ENCODE measurements around the gene OTOF. TPM values are rescaled to one million over a fixed set of nuclear protein-coding genes. Genes with fewer than 3 reads are reported as not detected.
"Not testable (repeated sequence)": the region's sequence is repeated elsewhere in the genome, so short reads cannot be mapped to it uniquely, and the experiment has no call there.

OTOF gene
- polyA plus RNA-seq, 3 donors, result 0.05 to 0.56 (median 0.19) TPM

DNA sequence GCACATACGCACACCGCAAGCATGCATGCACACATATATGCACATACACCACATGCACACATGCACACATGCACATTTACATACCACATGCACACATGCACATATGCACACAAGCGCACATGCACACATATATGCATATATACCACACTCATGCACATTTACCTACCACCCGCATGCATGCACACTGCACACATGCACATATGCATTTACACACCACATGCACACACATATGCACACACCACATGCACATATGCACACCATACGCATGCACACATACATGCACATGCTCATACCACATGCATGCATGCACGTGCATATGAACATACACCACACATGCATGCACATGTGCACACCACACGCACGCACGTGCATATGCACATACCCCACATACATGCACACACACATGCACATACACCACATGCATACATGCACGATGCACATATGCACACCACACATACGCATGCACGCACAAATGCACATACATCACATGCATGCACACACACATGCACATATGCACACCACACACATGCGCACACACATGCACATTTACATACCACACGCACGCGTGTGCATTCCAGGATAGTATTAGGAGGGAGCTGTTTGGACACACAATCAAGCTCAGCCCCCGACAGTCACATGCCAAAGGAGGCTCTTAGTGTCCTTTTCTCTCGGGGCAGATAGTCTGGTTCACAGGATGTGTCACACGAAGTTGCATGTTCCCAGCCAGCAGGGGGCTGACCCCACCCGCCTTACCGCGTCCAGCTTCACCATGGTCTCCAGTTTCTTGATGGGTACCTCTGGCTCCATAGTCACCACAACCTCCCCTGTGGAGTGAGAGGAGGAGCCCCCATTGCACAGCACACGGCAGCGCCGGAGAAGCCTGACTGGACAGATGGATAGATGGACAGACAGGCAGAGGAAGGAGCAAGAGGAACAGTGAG lies 5.9 kb downstream of the OTOF start:
- WGBS, 3 donors, result 86 to 87% (median 86%) methylated on average over 25 of the region's 25 CpGs
- no peak overlapping the region for H3K27ac ChIP-seq (ENCODE audit: low read depth, low read length)

DNA sequence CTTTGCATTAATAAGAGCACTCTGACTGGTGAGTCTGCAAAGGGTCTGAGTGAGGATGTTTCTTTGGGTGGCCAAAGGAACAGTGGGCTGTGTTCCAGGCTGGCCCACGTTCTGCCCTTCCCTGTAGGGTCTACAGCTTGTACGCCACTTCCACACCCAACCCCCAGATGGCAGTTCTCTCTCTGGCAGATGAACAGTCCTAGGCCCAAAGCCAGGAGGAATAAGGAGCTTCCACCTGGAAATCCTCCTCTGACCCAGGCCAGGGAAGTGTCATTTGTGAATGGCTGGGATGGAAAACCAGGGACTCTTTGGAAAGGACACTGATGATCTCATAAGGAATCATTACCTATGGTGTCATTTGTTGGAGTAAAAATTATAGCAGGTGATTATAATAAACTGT lies 6.6 kb downstream of the OTOF start:
- no peak overlapping the region for H3K27ac ChIP-seq (ENCODE audit: low read depth, low read length)

DNA sequence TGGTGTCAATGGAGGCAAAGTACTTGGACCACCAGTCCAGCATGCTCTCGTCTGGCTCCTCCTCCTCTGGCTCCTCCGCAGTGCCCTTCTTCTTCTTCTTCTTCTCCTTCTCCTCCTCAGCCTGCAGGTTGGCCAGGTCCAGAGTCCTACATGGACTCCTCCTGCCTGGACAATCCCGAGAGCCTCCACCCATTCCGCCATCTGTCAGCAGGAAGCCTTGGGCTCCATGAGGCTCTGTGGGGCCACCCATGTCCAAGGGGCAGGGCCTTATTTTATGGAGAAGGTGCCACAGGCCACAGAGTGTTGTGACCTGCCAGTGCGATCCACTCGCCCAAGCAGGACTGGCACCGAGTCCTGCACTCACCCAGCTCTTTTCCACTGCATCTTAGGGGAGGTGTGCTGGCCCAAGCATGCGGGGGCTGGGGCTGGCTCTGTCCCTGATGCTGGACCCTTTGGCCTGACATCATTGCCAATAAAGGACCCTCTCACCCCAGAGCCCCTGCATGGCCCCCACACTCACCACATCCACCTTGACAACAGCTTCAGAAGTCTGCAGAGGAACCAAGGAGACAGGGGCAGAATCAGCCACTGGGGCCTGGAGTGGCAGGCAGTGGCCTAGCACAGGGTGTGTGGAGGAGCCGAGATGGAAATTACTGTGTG lies 7.2 kb downstream of the OTOF start:
- H3K27ac ChIP-seq (ENCODE audit: low read depth, low read length), result no peak overlapping the region
- 89 to 94% (median 92%) methylated on average over 9 of the region's 9 CpGs for WGBS, 3 donors

More for the DNA sequence above, 6.6 kb downstream of the OTOF start:
- 46 to 60% (median 49%) methylated on average over 2 of the region's 2 CpGs for WGBS, 3 donors

DNA sequence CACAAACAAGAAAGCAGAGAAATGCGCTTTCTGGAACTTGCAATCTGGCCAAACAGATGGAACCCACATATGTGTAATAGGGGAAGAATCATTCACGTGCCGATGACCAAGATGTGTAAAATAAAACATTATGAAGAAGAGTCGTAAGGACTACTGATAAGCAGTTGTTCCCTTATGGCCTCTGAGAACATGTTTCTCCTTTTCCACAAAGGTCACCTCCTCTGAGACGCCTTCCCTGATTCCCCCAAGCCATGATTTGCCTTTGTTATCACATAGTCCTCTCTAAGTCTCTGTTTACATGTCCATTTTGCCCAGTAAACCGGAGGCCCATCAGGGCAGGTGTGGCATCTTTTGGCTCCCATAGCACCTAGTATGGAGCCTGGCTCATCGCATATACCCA lies 8.0 kb downstream of the OTOF start:
- WGBS, 3 donors, result 89 to 96% (median 93%) methylated on average over 7 of the region's 7 CpGs
- no peak overlapping the region for H3K27ac ChIP-seq (ENCODE audit: low read depth, low read length)

DNA sequence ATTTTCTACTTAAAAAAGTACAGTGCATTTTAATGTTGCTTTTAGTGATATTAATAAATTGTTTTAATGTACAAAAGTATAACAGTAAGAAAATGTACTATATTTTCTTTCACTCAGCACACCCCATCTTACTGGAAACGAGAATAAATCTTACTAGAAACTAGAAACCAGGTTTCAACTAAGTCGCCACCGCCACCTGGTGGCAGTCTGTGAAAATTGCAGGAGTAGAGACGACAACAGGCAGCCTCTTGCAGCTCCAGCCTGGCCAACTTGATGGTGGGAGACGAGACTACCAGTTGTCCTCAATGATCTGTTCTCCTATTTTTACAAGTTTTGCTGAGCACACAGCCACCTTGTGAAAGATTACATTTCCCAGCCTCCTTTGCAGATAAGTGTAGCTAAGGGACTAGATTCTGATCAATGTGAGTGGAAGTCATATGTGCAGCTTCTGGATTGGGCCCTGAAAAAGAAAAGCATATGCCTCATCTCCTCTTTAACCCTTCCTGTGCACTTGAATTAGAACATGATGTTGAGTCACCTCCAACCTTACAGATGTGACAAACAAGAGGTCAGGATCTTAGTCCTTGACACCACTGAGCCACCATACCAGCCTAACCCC lies 8.7 kb downstream of the OTOF start:
- H3K27ac ChIP-seq (ENCODE audit: low read depth, low read length), result no peak overlapping the region
- 18 to 21% (median 20%) methylated on average over 5 of the region's 5 CpGs for WGBS, 3 donors

DNA sequence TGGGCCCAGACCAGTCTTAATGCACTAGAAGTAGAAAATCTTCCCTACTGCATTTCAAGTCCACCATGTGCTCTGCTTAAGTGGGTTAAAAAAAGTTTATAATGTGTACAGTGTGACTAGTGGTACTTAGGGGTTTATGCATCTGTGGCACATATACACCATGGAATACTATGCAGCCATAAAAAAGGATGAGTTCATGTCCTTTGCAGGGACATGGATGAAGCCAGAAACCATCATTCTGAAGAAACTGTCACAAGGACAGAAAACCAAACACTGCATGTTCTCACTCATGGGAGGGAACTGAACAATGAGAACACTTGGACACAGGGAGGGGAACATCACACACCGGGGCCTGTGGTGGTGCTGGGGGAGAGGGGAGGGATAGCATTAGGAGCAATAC lies 9.4 kb downstream of the OTOF start:
- H3K27ac ChIP-seq (ENCODE audit: low read depth, low read length), result not testable (repeated sequence)
- WGBS, 3 donors, result 91 to 100% (median 95%) methylated on average over 1 of the region's 1 CpG

DNA sequence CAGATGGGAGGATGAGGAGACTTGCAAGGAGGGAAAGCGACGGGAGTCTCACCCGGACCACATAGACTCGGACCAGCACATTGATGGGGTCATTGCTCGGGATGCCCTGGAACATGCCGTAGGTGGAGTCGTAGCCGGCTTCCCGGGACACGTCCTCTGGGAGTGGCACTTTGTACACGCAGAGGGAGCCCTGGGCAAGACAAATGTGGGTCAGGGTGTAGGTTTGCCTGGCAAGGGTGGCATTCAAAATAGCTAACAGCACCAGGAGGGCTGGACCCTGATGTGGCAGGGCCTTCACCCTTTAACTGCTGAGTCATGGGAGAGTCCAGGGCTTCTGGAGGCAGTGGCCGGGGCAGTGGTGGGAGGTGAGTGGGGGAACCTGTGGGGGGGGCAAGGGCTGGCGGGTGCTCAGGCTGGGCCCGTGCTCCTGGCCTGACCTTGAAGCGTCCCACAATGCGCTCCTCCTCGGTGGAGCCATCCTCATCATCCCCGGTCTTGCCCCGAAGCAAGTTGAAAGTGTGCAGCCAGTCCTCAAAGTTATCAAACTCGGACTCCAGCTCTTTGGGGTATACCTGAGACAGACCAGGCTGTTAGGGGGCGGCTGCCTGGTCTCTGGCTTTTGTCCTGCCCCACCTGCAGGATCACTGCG lies 11.1 kb downstream of the OTOF start:
- 83 to 90% (median 85%) methylated on average over 22 of the region's 22 CpGs for WGBS, 3 donors
- H3K27ac ChIP-seq (ENCODE audit: low read depth, low read length), result no peak overlapping the region

DNA sequence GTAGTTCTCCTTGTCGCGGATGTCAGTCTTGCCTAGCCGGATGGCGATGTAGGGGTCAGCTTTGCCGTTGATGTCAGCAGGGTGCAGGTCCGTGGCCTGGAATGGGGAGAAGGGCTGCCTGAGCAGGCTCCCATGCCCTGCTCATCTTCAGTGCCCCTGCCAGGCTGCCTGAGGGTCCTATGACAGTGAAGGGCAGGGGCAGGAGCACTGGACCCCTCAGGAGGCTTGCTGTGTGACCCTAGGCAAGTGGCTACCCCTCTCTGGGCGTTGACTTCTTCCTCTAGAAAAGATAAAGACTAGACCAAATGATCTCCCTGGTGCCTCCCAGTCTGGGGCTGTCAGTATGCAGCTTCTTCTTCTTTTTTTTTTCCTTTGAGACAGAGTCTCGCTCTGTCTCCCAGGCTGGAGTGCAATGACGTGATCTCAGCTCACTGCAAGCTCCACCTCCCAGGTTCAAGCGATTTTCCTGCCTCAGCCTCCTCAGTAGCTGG lies 11.9 kb downstream of the OTOF start:
- 87 to 88% (median 87%) methylated on average over 10 of the region's 10 CpGs for WGBS, 3 donors
- no peak overlapping the region for H3K27ac ChIP-seq (ENCODE audit: low read depth, low read length)

DNA sequence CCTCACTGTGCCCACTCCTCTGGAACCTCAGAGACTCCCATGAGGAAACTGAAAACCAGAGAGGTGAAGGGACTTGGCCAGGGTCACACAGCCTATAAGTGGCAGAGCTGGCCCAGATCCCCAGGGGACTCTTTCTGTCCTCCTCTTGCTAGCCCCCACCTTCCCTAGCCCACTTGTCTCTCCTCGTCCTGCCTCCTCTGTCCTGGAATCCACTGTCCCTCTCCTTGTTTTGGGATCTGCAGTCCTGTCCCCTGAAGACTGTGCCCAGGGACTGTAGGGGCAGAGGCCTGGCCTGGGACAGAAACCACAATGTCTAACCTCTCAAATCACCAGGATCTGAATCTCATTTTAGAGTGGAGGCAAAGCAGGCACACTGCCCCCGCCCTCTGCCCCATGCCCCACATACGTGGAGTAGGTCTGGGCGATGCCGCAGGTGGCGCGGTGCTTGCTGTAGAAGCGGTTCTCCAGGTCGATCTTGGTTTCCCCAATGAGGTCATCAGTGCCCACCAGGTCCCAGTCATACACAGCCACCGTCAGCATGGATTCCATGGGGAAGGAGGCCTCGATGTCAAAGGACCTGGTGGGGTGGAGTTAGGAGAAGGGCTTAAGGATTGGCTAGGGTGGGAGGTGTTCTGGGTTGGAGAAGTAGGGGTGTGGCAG lies 12.5 kb downstream of the OTOF start:
- 89 to 93% (median 90%) methylated on average over 11 of the region's 11 CpGs for WGBS, 3 donors
- no peak overlapping the region for H3K27ac ChIP-seq (ENCODE audit: low read depth, low read length)

DNA sequence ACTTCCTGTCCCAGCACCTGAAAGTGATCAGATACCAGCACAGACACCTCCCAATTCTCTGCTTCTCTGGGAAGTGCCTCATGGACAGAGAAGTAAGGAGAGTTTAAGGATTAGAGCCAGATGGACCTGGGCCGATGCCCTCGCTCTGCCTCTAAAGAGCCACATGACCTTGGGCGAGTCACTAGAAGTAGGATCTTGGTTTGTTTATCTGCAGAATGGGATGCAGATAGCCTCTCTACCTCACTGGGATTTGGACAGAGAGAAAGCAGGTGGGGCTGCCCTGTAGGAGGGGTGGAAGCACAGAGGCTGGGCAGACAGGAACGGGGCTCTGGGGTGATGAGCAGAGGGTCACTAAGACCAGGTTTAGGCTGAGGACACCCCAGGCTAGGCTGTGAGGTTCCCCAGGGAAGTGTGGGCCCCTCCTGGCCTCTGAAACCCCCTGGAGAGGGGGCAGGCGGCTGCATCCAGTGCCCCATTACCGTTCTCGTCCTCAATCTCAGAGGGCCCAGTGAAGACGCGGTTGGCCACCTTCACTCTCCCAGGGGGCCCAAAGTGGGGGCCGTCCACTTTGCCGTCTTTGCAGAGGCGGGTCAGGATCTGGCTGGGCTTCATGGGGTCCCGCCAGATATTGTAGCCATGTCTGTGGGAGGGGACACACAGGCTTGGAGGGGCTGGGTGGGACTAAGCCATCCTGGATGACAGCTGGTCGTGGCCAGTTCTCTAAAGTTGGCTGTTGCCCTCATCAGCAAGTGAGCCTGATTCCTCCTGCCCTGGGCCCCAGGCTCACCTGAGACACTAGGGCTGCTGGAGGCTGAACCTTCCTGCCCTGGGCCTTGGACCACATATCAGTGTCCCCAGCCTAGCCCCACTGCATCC lies 13.3 kb downstream of the OTOF start:
- WGBS, 3 donors, result 78 to 84% (median 81%) methylated on average over 14 of the region's 14 CpGs
- H3K27ac ChIP-seq (ENCODE audit: low read depth, low read length), result no peak overlapping the region

DNA sequence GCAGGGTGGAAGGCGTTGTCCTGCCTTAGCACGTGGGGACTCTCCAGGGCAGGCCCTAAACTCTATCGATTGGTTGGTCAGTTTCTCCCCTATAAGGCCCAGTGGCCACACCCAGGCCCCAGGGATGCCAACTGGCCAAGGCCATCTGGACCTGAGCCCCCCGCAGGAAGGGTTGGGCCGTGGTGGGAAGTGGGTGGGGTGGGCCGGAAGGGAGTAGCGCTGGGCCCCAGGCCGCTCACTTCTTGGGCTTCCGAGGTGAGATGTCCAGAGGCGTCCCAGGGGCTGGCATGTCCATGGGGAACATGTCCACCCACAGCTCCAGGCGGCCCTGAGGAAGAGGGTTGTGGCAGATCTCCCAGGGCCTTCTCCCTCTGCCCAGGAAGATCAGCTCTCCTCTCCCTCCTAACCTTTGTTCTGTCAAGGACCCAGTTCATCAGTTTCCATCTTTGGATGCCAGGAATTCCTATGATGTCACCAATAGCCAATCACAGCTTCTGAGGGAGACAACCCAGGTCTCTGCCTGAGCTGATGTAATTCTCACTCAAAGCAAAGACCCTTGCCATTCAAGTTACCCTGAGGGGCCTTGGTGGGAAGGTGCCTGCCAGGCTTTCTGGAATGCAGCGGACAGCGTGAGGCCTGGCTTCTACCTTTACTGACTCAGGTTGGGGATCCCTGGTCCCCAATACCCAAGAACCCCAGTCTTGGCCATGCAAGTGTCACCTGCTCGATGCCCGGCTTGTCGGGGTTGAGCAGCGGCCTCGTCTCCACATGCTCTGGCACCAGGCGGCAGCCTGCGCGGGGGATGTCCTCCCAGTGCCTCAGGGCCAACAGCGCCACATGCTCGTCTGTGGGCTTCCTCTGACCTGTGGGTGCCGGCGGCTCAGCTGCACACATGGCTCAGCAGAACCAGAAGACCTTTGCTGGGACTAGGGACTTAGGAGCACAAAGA lies 14.4 kb downstream of the OTOF start:
- 89 to 94% (median 90%) methylated on average over 25 of the region's 25 CpGs for WGBS, 3 donors

DNA sequence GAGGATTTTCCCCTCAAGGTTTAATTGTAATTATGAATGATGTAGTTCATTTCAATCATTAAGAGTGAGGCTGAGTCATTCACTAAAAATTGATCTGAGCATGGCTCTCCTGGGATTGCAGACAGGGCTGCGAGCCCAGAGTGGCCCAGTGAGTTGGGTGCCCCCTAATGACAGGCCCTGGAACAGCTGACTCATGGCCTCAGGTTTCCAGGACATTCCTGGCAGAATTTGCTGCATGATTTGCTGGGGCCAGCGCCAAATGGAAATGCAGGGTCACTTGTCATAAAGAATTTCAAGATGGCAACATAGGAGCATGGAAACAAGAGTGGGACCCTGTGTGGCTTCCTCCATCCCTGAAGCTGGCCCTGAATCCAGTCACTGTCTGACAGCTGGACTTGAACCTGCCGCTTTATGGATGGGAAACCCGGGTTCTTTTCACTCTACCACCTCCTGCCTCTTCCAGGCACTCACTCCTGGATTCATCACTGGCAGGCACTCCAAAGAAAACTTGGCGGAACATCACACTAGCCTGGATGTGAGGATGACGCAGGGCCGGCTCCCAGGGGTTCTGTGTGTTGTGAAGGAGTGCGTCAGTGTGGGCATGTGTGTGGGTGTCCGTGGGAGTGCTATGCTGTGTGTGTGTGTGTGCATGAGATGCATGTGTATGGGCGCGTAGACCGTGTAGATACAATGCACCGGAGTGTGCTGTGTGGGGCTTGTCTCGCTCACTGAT lies 15.2 kb downstream of the OTOF start:
- no peak overlapping the region for H3K27ac ChIP-seq (ENCODE audit: low read depth, low read length)
- 82 to 86% (median 85%) methylated on average over 14 of the region's 14 CpGs for WGBS, 3 donors

More for the DNA sequence above, 14.4 kb downstream of the OTOF start:
- H3K27ac ChIP-seq (ENCODE audit: low read depth, low read length), result no peak overlapping the region

DNA sequence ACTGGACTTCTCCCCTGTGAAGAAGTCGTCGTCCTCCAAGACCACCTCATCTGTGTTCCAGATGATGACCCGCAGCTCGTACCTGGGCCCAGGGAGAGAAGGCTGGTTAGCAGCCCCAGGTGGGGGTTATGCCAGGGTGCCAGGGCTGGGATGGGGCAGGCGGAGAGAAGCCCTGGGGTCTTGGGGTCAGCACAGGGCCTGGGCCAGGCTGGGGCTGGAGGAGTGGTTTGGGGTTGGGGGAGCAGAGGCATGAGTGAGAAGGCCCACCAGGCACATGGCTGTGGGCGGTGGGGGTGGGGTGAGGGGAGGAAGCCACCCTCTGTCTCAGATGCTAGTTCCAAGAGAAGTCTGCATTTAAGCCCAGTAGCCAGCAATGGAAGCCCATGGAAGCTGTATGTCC lies 15.8 kb downstream of the OTOF start:
- WGBS, 3 donors, result 90 to 95% (median 95%) methylated on average over 6 of the region's 6 CpGs
- no peak overlapping the region for H3K27ac ChIP-seq (ENCODE audit: low read depth, low read length)

DNA sequence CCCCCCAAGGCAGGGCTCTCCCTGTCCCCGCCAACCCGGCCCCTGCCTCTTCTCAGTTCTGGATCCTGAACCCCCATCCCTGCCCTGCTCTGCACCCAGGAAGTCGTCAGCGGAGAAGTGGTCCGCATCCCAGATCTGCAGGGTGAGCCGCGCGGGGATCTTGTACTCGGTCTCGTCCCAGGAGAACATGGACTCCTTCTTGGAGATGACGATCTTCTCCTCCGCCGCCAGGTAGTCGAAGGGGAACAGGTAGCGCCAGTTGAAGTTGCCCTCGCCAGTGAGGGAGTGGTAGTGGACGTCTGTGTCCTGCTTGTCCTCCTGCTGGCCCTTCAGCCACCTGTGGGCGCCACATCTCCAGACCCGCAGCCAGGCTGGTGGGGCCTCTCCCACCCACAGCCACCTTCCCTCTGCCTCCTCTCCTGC lies 16.3 kb downstream of the OTOF start:
- no peak overlapping the region for H3K27ac ChIP-seq (ENCODE audit: low read depth, low read length)
- WGBS, 3 donors, result 94 to 97% (median 95%) methylated on average over 19 of the region's 19 CpGs

DNA sequence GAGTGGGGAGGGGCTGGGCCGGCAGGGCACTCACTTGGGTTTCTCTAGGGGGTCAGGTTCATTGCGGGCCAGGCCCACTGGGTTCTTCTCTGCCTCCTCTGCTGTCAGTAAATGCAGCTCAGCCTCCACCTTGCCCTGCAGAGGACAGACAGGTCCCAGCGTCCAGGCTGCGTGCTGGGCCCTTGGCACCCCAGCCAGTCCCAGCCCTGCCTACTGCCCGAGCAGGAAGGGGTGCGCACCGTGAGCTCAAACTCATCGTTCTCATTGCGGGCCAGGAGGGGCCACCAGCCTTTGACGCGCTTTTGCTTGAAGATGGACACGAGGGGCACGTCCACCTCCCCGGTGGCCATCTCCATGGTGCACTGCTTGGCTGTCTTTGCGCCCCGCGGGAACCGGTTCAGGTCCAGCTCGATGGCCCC lies 17.3 kb downstream of the OTOF start:
- H3K27ac ChIP-seq (ENCODE audit: low read depth, low read length), result no peak overlapping the region
- 84 to 93% (median 91%) methylated on average over 19 of the region's 19 CpGs for WGBS, 3 donors
